ENCODE data around the gene CEP192.

The CEP192 gene

DNA sequence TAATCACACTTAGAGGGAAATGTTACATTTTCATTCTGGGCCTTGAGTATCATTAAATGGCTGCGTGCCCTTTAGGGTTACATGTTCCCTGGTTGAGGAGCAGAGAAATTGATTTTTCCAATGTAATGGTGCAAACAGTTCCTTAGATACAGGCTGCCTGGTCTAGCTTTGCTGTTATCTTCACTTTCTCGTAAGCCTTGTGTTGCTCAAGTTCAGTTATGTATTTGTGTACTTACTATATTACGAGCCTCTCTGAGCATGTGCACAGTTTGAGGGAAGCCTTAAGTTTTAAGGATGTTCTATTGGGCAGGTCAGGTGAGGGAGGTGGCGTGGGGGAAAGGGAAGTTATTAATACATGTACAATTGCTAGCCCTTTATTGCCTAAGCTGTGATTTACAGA, 23.7 kb downstream of the CEP192 start:
- no peak overlapping the region for H3K4me2 ChIP-seq
- H3K79me2 ChIP-seq (ENCODE audit: insufficient read depth, low read depth): no peaks in the 10 kb centered on the region
- H3K4me3 ChIP-seq (IDR thresholded peaks at IDR 0.05; ENCODE audit: insufficient read depth, low read depth, low read length): no peak overlapping the region
- no peak overlapping the region for H3K27ac ChIP-seq
- H4K20me1 ChIP-seq (ENCODE audit: insufficient read depth): no peaks in the 10 kb centered on the region
- peaks cover 19% of the 10 kb centered on the region for H3K36me3 ChIP-seq (ENCODE audit: insufficient read depth)
- H3K27me3 ChIP-seq (ENCODE audit: insufficient read depth, low read depth): no peaks in the 10 kb centered on the region
- no peaks in the 10 kb centered on the region for H3K4me1 ChIP-seq (ENCODE audit: low read depth, poor library complexity, severe bottlenecking)
- H3K9ac ChIP-seq: no peak overlapping the region
- TF ChIP-seq, protein P1, sequence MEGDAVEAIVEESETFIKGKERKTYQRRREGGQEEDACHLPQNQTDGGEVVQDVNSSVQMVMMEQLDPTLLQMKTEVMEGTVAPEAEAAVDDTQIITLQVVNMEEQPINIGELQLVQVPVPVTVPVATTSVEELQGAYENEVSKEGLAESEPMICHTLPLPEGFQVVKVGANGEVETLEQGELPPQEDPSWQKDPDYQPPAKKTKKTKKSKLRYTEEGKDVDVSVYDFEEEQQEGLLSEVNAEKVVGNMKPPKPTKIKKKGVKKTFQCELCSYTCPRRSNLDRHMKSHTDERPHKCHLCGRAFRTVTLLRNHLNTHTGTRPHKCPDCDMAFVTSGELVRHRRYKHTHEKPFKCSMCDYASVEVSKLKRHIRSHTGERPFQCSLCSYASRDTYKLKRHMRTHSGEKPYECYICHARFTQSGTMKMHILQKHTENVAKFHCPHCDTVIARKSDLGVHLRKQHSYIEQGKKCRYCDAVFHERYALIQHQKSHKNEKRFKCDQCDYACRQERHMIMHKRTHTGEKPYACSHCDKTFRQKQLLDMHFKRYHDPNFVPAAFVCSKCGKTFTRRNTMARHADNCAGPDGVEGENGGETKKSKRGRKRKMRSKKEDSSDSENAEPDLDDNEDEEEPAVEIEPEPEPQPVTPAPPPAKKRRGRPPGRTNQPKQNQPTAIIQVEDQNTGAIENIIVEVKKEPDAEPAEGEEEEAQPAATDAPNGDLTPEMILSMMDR (conservative IDR thresholded peaks at IDR 0.05; ENCODE audit: low read depth, low read length): no peak
- H2AFZ ChIP-seq (ENCODE audit: low read depth): no peak overlapping the region

DNA sequence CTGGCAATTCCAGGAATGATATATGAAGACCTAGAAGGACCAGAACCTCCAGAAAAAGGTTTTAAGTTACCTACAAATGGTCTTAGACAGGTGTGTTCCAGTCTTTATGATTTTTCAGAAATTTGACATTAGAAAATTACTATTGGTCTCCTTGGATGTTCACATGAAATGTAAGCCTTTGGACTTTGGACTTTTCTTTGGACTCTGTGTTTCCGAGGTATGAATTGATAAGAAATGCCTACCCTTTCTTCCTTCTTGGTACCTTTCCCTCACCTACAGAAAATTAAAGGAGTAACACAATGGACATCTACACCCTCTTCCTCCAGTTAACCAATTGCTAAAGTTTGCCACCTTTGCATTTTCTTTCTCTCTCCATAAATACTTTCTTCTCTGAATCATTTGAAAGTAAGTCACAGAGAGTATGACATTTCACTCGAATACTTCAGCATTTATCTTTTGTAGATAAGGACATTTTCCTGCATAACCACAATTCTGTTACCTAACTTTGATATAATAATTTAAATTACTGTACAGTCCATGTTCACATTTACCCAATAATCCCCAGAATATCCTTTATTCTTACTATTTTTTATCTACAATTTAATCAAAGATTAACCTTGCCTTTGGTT, 26.2 kb downstream of the CEP192 start:
- TF ChIP-seq, protein P1 (conservative IDR thresholded peaks at IDR 0.05; ENCODE audit: low read depth, low read length): no peak
- Histone ChIP-seq H3K4me3 (IDR thresholded peaks at IDR 0.05; ENCODE audit: insufficient read depth, low read depth, low read length) (no peak overlapping the region), H4K20me1 (ENCODE audit: insufficient read depth) (no peaks in the 10 kb centered on the region), H3K9ac (no peak overlapping the region), H3K4me2 (no peak overlapping the region), H2AFZ (ENCODE audit: low read depth) (no peak overlapping the region), H3K27me3 (ENCODE audit: insufficient read depth, low read depth) (no peaks in the 10 kb centered on the region), H3K36me3 (ENCODE audit: insufficient read depth) (peaks cover 11% of the 10 kb centered on the region), H3K27ac (no peak overlapping the region), H3K79me2 (ENCODE audit: insufficient read depth, low read depth) (no peaks in the 10 kb centered on the region), H3K4me1 (ENCODE audit: low read depth, poor library complexity, severe bottlenecking) (no peaks in the 10 kb centered on the region)

DNA sequence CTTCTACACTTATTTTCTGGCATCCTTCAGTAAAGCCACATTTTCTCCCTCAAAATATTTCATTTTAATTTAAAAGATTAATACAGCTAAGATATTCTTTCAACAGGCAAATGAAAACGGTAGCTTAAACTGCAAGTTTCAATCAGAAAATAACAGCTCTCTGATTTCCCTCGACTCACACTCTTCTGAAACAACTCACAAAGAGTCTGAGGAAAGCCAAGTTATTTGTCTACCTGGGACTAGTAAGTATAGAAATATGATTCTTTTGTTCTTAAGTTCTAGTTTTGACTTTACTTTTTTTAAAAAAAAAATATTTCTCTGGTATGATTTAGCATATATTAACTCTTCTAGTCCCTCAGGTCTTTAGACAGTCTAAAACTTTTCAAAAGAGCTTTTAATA, 27.2 kb downstream of the CEP192 start:
- H3K4me1 ChIP-seq (ENCODE audit: low read depth, poor library complexity, severe bottlenecking): no peaks in the 10 kb centered on the region
- H3K36me3 ChIP-seq (ENCODE audit: insufficient read depth): peaks cover 11% of the 10 kb centered on the region
- H3K9ac ChIP-seq: no peak overlapping the region
- no peaks in the 10 kb centered on the region for H3K27me3 ChIP-seq (ENCODE audit: insufficient read depth, low read depth)
- H2AFZ ChIP-seq (ENCODE audit: low read depth): no peak overlapping the region
- H3K4me3 ChIP-seq (IDR thresholded peaks at IDR 0.05; ENCODE audit: insufficient read depth, low read depth, low read length): no peak overlapping the region
- no peaks in the 10 kb centered on the region for H4K20me1 ChIP-seq (ENCODE audit: insufficient read depth)
- H3K79me2 ChIP-seq (ENCODE audit: insufficient read depth, low read depth): no peaks in the 10 kb centered on the region; the same call in 1 of the 2 replicates
- H3K27ac ChIP-seq: no peak overlapping the region
- TF ChIP-seq, protein P1 (conservative IDR thresholded peaks at IDR 0.05; ENCODE audit: low read depth, low read length): no peak
- no peak overlapping the region for H3K4me2 ChIP-seq

DNA sequence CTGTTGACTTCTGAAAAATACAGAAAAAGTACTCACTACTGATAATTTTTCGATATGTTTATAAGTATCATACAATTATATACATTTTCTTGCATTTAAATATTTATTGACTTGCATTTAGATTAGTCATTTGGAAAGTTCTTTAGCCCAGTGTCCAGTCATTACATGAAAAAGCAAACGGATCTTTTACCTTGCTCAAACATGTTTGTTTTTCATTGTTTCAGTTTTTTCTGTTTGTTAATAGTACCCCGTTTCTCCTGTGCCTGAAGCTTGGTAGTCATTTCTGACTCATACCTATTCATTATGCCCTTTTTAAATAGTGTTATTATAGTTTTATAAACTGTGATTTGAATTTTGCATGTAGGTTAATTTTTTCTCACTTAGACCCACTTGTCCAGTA, 28.1 kb downstream of the CEP192 start:
- H3K27me3 ChIP-seq (ENCODE audit: insufficient read depth, low read depth): no peaks in the 10 kb centered on the region
- TF ChIP-seq, protein P1 (conservative IDR thresholded peaks at IDR 0.05; ENCODE audit: low read depth, low read length): no peak
- H3K9ac ChIP-seq: no peak overlapping the region
- H2AFZ ChIP-seq (ENCODE audit: low read depth): no peak overlapping the region
- H3K4me1 ChIP-seq (ENCODE audit: low read depth, poor library complexity, severe bottlenecking): no peaks in the 10 kb centered on the region
- no peak overlapping the region for H3K27ac ChIP-seq
- H3K79me2 ChIP-seq (ENCODE audit: insufficient read depth, low read depth): no peaks in the 10 kb centered on the region; the same call in 1 of the 2 replicates
- H4K20me1 ChIP-seq (ENCODE audit: insufficient read depth): no peaks in the 10 kb centered on the region
- H3K4me3 ChIP-seq (IDR thresholded peaks at IDR 0.05; ENCODE audit: insufficient read depth, low read depth, low read length): no peak overlapping the region
- H3K36me3 ChIP-seq (ENCODE audit: insufficient read depth): peaks cover 11% of the 10 kb centered on the region
- H3K4me2 ChIP-seq: no peak overlapping the region

Measured in KMS-11 (cell line).